Brain pericyte (primary cell): ENCODE results near the gene TMEM259.

Source experiments
- DNase-seq: peaks from one replicate; pipeline ENCODE4 v3.0.0-alpha.2; 2012; ENCODE audit warnings: low read depth, low spot score

TMEM259 gene

GRCh38 chr19:989381-990081 is 31.4 kb downstream of the TMEM259 start:
- DNase-seq, result no peak

GRCh38 chr19:988510-988909 is 32.4 kb downstream of the TMEM259 start:
- no peak for DNase-seq

- no peak for DNase-seq
Observed at GRCh38 chr19:988081-988480, 32.8 kb downstream of the TMEM259 start.

DNA sequence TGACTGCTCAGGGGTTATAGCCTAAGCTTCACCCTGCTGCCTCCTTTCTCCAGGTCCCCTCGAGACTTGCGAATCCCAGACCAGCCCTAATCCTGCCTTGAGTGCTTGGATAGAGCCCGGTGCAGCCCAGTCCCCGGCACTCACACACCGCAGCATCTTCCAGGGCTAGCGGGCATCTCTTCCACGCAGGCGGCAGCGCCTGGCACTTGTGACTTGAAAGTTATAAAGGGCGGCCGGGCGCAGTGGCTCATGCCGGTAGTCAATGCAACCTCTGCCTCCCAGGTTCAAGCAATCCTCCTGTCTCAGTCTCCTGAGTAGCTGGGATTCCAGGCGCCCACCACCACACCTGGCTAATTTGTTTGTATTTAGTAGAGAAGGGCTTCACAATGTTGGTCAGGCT is 34.8 kb downstream of the TMEM259 start:
- no peak for DNase-seq

DNA sequence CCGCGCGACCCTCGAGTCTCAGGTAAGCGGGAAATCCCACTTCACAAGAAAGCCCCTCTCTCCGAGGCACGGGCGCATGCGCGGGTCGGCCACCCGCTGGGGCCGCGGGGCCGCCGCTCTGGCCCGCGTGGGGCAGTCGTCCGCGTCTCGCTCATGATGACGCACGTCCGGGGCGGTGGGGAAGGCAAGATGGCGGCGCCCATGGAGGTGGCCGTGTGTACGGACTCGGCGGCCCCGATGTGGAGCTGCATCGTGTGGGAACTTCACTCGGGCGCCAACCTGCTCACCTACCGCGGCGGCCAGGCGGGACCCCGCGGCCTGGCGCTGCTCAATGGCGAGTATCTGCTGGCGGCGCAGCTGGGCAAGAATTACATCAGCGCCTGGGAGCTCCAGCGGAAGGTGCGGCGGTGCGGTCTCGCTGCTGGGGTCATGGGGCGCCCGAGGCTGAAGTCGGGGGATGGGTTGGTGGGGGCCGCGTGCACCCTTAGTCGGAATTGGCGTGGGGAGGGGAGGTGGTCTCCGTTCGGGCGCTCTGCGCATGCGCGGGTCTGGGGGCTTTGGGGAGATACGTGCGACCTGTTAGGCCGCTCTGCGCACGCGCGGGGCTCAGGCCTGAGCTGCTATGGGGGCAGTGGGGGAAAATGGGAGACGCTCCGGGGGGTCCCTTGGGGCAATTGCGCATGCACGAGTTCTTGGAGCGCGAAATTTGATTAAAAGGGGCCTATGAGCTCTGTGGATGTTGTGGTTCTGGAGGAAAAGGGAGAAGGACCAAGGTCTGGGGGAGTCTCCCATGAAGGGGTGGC is 36.6 kb downstream of the TMEM259 start, which contains the start of gene WDR18:
Gene WDR18 (plus strand): TSS at position 181 of the 803 bp plus-strand sequence. CDS start 9 bp downstream, at position 190.
- peak; percentile 54 for DNase-seq

DNA sequence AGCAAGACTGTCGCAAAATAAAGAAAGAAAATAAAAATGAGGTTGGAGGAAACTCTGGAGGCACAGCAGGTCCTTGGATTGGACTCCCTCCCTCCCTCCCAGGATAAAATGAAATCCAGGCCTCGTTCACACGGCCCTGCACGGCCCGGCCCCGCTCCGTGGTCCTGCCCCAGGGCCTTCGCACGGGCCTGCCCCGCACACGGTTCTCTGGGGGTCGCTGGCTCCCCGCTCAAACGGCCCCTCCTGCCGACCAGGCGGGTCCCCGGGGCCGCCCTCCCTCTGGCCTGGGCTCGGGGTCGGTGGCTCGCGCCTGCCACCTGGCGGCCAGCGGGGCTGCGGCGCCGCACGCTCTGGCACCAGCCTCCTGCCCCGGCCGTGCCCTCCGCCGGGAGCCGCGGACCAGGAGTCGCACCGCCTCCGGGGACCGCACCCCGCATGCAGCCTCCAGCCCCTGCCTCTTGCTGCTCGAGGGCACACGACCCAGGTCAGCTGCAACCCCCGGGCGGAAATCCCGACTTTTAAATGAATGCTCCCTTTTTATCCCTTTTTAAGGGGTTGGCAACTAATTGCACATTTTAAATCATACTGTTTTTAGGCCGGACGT is 38.3 kb downstream of the TMEM259 start:
- DNase-seq, result no peak

- no peak for DNase-seq
Observed at GRCh38 chr19:980133-980998, 40.6 kb downstream of the TMEM259 start.

GRCh38 chr19:979318-979741 is 41.6 kb downstream of the TMEM259 start:
- DNase-seq, result no peak

DNA sequence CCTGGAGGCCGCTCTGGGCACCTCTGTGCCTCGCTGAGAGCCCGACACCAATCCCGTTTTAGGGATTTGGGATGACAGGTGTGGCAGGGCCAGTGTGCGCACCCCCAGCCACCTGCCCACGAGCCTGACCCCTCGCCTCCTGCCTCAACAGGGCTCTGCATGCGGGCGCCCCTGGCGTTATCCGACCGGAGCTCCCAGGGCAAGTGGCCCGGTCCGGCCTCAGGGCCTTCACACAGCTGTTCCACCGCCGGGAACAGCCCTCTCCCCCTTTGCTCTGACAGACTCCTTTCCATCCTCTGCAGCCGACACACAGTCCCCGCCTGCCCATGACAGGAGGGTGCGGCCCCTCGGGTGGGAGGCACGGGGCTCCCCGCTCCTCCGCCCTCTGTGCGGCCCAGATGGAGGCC is 43.9 kb downstream of the TMEM259 start:
- no peak for DNase-seq

DNA sequence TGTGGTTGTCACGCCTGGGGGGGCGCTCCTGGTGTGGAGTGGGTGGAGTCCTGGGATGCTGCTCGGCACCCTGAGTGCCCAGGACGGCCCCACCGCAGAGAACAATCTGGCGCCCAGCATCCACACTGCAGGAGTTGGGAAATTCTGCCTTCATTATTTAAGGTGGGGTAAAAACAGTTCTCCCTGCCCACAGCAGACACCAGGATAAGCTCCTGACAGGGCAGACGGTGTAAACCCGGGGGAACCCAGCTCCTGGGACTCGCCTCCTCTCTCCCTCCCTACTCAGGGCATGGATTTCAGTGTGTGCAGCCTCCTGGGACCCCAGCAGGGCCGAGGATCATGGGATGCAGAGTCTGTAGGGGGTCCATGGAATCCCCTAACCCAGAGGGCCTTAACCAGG is 44.4 kb downstream of the TMEM259 start:
- no peak for DNase-seq

GRCh38 chr19:974564-975257 is 46.2 kb downstream of the TMEM259 start:
- DNase-seq, result no peak

DNA sequence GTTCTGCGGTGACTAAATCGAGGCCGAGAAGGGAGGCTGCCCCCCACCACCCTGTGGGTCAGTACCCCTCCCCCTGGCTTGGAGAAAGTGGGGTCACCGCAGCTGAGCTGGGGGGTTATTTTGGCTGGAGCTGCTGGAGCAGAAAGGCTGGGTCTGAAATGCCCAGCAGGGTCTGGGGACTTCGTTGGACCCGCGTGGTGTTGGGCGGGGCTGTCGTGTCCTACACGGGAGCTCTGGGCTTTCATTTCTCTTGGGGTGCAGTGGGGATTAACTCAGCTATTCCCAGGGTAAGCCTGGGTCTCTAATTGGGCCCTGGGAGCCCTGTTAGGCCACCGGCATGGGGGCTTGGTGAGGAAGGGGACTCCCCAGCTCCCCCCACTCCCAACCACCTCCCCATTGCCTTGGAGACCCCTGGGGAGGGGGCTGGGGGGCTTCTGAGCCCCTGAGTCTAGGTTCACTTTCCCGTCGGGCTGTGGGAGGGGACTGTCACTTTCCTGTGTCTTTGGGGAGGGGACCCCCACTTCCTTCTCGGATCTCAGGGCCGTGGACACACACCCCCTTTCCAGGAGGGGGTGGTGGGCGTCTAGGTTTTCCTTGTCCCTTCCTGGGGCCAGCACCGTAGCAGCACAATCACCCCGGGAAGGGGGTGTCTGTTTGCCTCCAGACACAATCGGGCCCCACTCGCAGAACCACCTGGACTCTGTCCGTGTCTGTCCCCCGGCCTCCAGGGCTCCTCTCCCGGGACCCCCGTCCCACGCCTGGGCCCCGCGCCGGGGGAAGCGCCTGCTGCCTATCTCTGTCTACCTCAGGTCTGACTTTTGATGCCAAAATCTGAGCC is 47.0 kb downstream of the TMEM259 start:
- no peak for DNase-seq

GRCh38 chr19:972281-972680 is 48.6 kb downstream of the TMEM259 start:
- no peak for DNase-seq

DNA sequence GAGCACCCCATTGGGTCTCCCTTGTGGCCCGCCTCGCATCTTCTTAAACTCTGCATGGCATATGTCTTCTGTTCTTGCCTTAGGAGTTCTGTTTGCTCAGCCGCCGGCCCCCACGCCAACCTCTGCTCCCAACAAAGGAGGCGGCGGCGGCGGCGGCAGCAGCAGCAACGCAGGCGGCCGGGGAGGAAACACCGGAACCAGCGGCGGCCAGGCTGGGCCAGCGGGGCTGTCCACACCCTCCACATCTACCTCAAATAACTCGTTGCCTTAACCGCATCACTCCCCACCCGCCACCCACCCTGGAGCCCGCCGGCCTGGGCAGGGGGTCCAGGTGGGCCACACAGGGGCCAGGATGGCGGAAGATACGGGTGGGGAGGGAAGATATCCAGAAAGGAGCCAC is 49.1 kb downstream of the TMEM259 start:
- no peak for DNase-seq

- no peak for DNase-seq
Observed at GRCh38 chr19:970695-971094, 50.2 kb downstream of the TMEM259 start.

- DNase-seq, result no peak
Observed at GRCh38 chr19:966485-967088, 54.3 kb downstream of the TMEM259 start.

GRCh38 chr19:964761-965694 is 55.9 kb downstream of the TMEM259 start:
- no peak for DNase-seq

GRCh38 chr19:964116-964520 is 56.8 kb downstream of the TMEM259 start:
- DNase-seq, result no peak
